Heart left ventricle (tissue), 16 donors: Measurements from ENCODE around the gene TLR3. TPM values are rescaled to one million over a fixed set of nuclear protein-coding genes. Genes with fewer than 3 reads are reported as not detected.

ENCODE experiments used
- ATAC-seq, 4 donors: fragments of 200-7000 bp; cut with Tn5 transposase; one replicate each; pipeline ENCODE4 v1.9.1; 2020 to 2022; ENCODE audit warnings: moderate library complexity in 4 of 4, mild to moderate bottlenecking in 3 of 4, moderate number of reproducible peaks in 1 of 4
- DNase-seq, 5 donors: peaks; one replicate each; pipeline ENCODE4 v3.0.0-alpha.2; 2020
- H3K27ac ChIP-seq, 12 donors: fragments of 200-600 bp; sonication (generic) in 4 of 12; one replicate each; pipeline versions ENCODE4 v1.5.0 to v1.8.0; 2016 to 2022; ENCODE audit warnings: mild to moderate bottlenecking in 2 of 12
- H3K27me3 ChIP-seq, 9 donors: fragments of 200-600 bp; sonication (generic) in 2 of 9; one replicate each; pipeline versions ENCODE4 v1.5.1 to v1.8.0; 2016 to 2022; ENCODE audit warnings: mild to moderate bottlenecking in 3 of 9
- H3K36me3 ChIP-seq, 9 donors: fragments of 200-600 bp; sonication (generic) in 2 of 9; one replicate each; pipeline versions ENCODE4 v1.5.0 to v1.8.0; 2018 to 2022; ENCODE audit warnings: mild to moderate bottlenecking in 2 of 9
- H3K4me1 ChIP-seq, 12 donors: fragments of 200-600 bp; sonication (generic) in 4 of 12; one replicate each; pipeline versions ENCODE4 v1.5.0 to v1.8.0; 2016 to 2022; ENCODE audit warnings: mild to moderate bottlenecking in 3 of 12
- H3K4me3 ChIP-seq, 12 donors: fragments of 200-600 bp; sonication (generic) in 4 of 12; one replicate each; pipeline versions ENCODE4 v1.5.0 to v1.8.0; 2017 to 2022; ENCODE audit warnings: mild to moderate bottlenecking in 9 of 12, moderate library complexity in 4 of 12
- H3K9me3 ChIP-seq, 12 donors: fragments of 200-600 bp; sonication (generic) in 4 of 12; one replicate each; pipeline versions ENCODE4 v1.5.0 to v1.8.0; 2016 to 2022; ENCODE audit warnings: mild to moderate bottlenecking in 1 of 12
- POLR2A ChIP-seq, 2 donors: fragments of 450-650 bp; IDR thresholded peaks; one replicate each; pipeline ENCODE4 v1.6.1; 2017; ENCODE audit warnings: antibody characterized with exemption in 2 of 2, mild to moderate bottlenecking in 2 of 2, moderate library complexity in 2 of 2
- WGBS, 4 donors: extraction: QIAGEN DNeasy Blood & Tissue Kit in 2 of 4; methylation state at CpG; one replicate each; pipeline versions ENCODE4 v1.1.5 to v1.1.7; 2013 to 2018; 5-methylcytosine and 5-hydroxymethylcytosine counted together
- intact Hi-C, 10 donors: fragments of 100-400 bp; cut with DNase I; formaldehyde crosslinking; loops; one replicate each; pipeline versions ENCODE4 v1.11.1 to v1.14.2; 2022
- polyA plus RNA-seq, 2 donors: library from polyadenylated mRNA; stranded (reverse); fragments of 200-250 nt; gene quantifications; one replicate each; pipeline ENCODE4 v1.2.3, GENCODE V29; 2013
- total RNA-seq, 9 donors: library from RNA; depleted of rRNA in 2 of 9; stranded (reverse); fragments of >200 nt in 2 of 9; fragmentation: NEBNext Ultra II Directional in 3 of 9; extraction: Animal tissue kit (Norgen Biotek cat#: 25700) in 3 of 9; gene quantifications; one replicate each; pipeline versions ENCODE4 v1.1.0 to v1.2.4, GENCODE V29; 2016 to 2023
- TF ChIP-seq, protein P1 (sequence below), 12 donors: fragments of 200-600 bp; sonication (generic) in 4 of 12; IDR thresholded peaks; one replicate each; pipeline versions ENCODE4 v1.5.0 to v1.8.0; 2018 to 2022; ENCODE audit warnings: antibody characterized with exemption in 12 of 12, mild to moderate bottlenecking in 5 of 12
- donor health status: ischemic (EF 13 %, LVEDD 7.1; RV severe dilation, severe dysfunction).
- donor health status: healthy with polysubstance abuse.
- donor health status: DM: no; HTN: yes; CAD: no.
- donor health status: DM: no; HTN: no; CAD: no.
- donor health status: ischemic (EF 25% LVEDD 6.9; RV normal size, moderate dysfunction).
- donor health status: ischemic (EF 25% LVEDD 5.7; RV mildly dilated, moderate dysfunction).
- donor health status: healthy.
- donor health status: DM: yes; HTN: yes; CAD: no.
- donor health status: ischemic (EF 35%, LVEDD 5.7; RV mildly dilated, moderate dysfunction).
- donor health status: nonischemic (EF 11% LVEDD 7.7; RV severe dilation, severe dysfunction).
- donor health status: DM: yes; HTN: yes; CAD: no.
- donor health status: PGD.
- donor health status: ischemic (EF 29% LVEDD 5.4; RV normal size, mild dysfunction).
- donor health status: nonischemic (EF 23%, LVEDD 6.1; RV moderate dilation, normal function).

Gene TLR3
- total and polyA plus RNA-seq, 11 donors, result 0.69 to 18.6 (median 2.8) TPM

DNA sequence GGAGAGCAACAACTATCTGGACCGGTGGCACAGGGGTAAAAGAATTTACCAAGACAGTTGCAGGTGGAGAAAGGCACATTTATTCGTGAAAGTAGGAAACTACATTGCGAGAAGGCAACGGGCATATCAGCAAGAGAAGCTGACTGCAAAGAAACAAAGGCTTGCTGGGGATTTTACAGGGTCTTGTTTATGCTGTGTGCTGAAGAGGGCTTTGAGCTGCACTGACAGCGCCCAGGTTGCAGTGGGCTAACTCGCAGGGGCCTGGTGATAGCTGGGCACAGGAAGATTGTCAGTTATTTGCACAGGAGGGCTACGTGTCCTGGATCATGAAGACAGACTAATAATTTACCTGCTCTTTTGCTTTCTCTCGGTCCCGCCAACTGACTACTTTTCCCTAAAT, 10.7 kb downstream of the TLR3 start:
- DNase-seq (no peak), ATAC-seq (no peak)
- Histone ChIP-seq H3K27me3 (no peaks in the 10 kb centered on the region), H3K27ac (no peak overlapping the region), H3K4me3 (no peak overlapping the region), H3K36me3 (peaks cover 0 to 38% (median 0%) of the 10 kb centered on the region in 9 donors), H3K4me1 (peaks cover 0 to 4% (median 0%) of the 10 kb centered on the region in 12 donors), H3K9me3 (no peaks in the 10 kb centered on the region)
- intact Hi-C loops, result loop anchor here in 1 of 10 donors (5.0 kb wide), 1 partner anchor 58 kb away; no protein-coding TSS in a partner anchor
- TF ChIP-seq POLR2A (IDR thresholded peaks at IDR 0.05), result no peak
- TF ChIP-seq, protein P1, sequence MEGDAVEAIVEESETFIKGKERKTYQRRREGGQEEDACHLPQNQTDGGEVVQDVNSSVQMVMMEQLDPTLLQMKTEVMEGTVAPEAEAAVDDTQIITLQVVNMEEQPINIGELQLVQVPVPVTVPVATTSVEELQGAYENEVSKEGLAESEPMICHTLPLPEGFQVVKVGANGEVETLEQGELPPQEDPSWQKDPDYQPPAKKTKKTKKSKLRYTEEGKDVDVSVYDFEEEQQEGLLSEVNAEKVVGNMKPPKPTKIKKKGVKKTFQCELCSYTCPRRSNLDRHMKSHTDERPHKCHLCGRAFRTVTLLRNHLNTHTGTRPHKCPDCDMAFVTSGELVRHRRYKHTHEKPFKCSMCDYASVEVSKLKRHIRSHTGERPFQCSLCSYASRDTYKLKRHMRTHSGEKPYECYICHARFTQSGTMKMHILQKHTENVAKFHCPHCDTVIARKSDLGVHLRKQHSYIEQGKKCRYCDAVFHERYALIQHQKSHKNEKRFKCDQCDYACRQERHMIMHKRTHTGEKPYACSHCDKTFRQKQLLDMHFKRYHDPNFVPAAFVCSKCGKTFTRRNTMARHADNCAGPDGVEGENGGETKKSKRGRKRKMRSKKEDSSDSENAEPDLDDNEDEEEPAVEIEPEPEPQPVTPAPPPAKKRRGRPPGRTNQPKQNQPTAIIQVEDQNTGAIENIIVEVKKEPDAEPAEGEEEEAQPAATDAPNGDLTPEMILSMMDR (IDR thresholded peaks at IDR 0.05), result no peak
- 67 to 78% (median 72%) methylated on average over 9 of the region's 9 CpGs for WGBS, 4 donors

DNA sequence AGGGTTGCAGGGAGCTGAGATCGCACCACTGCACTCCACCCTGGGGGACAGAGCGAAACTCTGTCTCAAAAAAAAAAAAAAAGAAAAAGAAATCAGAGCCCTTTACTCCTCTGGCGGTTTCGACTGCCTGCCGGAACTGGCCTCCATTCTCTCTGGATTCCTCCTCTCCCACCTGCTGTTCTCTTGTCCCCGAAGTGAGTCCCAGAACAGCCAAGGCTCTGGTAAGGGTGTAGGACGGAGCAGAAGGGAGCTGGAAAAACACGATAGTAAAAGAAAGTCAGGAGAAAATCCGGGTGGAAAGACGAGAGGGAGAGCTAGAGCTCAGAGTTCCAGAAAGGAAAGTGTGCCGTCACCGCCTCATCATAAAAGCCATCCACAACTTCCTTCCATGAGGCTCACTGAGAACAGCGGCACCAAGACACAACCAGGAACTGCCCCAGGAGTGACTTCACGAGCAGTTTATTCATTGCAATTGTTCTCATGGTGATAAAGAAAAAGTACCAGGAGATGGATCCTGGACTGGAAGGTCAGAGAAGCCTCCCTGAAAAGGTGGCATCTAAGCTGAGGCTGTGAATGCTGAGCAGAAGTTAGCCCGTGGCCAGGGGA, 12.3 kb downstream of the TLR3 start:
- H3K36me3 ChIP-seq, result peaks cover 0 to 38% (median 0%) of the 10 kb centered on the region in 9 donors
- no peak for DNase-seq
- no peaks in the 10 kb centered on the region for H3K9me3 ChIP-seq
- 77 to 84% (median 78%) methylated on average over 15 of the region's 15 CpGs for WGBS, 4 donors
- no peaks in the 10 kb centered on the region for H3K27me3 ChIP-seq
- peak overlapping the region in 1 of 12 donors; percentile 10 for H3K4me3 ChIP-seq
- peaks cover 0 to 4% (median 0%) of the 10 kb centered on the region in 12 donors for H3K4me1 ChIP-seq
- no peak for ATAC-seq
- TF ChIP-seq, protein P1 (IDR thresholded peaks at IDR 0.05), result no peak
- TF ChIP-seq POLR2A (IDR thresholded peaks at IDR 0.05), result no peak
- H3K27ac ChIP-seq, result no peak overlapping the region
- intact Hi-C loops, result no loop called here

- no peak overlapping the region for H3K4me3 ChIP-seq
- intact Hi-C loops, result no loop called here
- WGBS, 4 donors, result 80 to 86% (median 85%) methylated on average over 4 of the region's 4 CpGs
- no peak for TF ChIP-seq POLR2A (IDR thresholded peaks at IDR 0.05)
- TF ChIP-seq, protein P1 (IDR thresholded peaks at IDR 0.05), result no peak
- ATAC-seq (no peak), DNase-seq (no peak)
- H3K9me3 ChIP-seq, result no peaks in the 10 kb centered on the region
- no peaks in the 10 kb centered on the region for H3K27me3 ChIP-seq
- no peak overlapping the region for H3K27ac ChIP-seq
- peaks cover 0 to 34% (median 0%) of the 10 kb centered on the region in 9 donors for H3K36me3 ChIP-seq
- peaks cover 0 to 4% (median 0%) of the 10 kb centered on the region in 12 donors for H3K4me1 ChIP-seq
These were observed 13.3 kb downstream of the TLR3 start for GRCh38 chr4:186082221-186082620.

- no peak overlapping the region for H3K4me3 ChIP-seq
- no peaks in the 10 kb centered on the region for H3K27me3 ChIP-seq
- DNase-seq, result no peak
- no peak overlapping the region for H3K27ac ChIP-seq
- intact Hi-C loops, result no loop called here
- H3K9me3 ChIP-seq, result peaks cover 0 to 6% (median 0%) of the 10 kb centered on the region in 12 donors
- no peaks in the 10 kb centered on the region for H3K4me1 ChIP-seq
- no peak for ATAC-seq
- TF ChIP-seq POLR2A (IDR thresholded peaks at IDR 0.05), result no peak
- TF ChIP-seq, protein P1 (IDR thresholded peaks at IDR 0.05), result no peak
- H3K36me3 ChIP-seq, result peaks cover 0 to 6% (median 0%) of the 10 kb centered on the region in 9 donors
These were observed 19.6 kb downstream of the TLR3 start for GRCh38 chr4:186088523-186088922.
